Skeletal muscle satellite cell (primary cell): ENCODE data around the gene PLXNB2.

Experiments used
- H3K27me3 ChIP-seq: 2 replicates; pipeline ENCODE4 v1.7.0; 2013; ENCODE audit warnings: low read length; ENCODE audit not compliant: control insufficient read depth, insufficient read depth
- H3K36me3 ChIP-seq: 2 replicates; pipeline ENCODE4 v1.7.0; 2013; ENCODE audit warnings: mild to moderate bottlenecking, control low read depth, low read length; ENCODE audit not compliant: insufficient read depth
- H3K4me1 ChIP-seq: 2 replicates; pipeline ENCODE4 v1.7.0; 2013; ENCODE audit warnings: low read length; ENCODE audit not compliant: control insufficient read depth, insufficient read depth
- H3K4me2 ChIP-seq: 2 replicates; pipeline ENCODE4 v1.7.0; 2013; ENCODE audit warnings: mild to moderate bottlenecking, low read length
- H3K4me3 ChIP-seq: 2 replicates; pipeline ENCODE4 v1.7.0; 2013; ENCODE audit warnings: low read length
- H3K9ac ChIP-seq: 2 replicates; pipeline ENCODE4 v1.7.0; 2013; ENCODE audit warnings: mild to moderate bottlenecking, low read depth, low read length, moderate library complexity
- H3K9me3 ChIP-seq: replicated peaks from 2 replicates; pipeline ENCODE4 v1.7.0; 2013; ENCODE audit warnings: mild to moderate bottlenecking, control low read depth, low read length

The PLXNB2 gene

GRCh38 chr22:50307890-50308596 lies 597 bp upstream of the PLXNB2 start:
- peak overlapping the region; percentile 29 for H3K4me3 ChIP-seq
- H3K4me1 ChIP-seq, result peaks cover 45% of the 10 kb centered on the region
- H3K9ac ChIP-seq, result peak overlapping the region; percentile 52

GRCh38 chr22:50305923-50306566 lies 1.4 kb downstream of the PLXNB2 start:
- Histone ChIP-seq H3K9me3 (no peaks in the 10 kb centered on the region), H3K27me3 (no peaks in the 10 kb centered on the region), H3K4me3 (peak overlapping the region; percentile 84), H3K36me3 (peaks cover 10% of the 10 kb centered on the region), H3K4me1 (peaks cover 65% of the 10 kb centered on the region), H3K4me2 (peak overlapping the region; percentile 97), H3K9ac (peak overlapping the region; percentile 97)

More at GRCh38 chr22:50307890-50308596, 597 bp upstream of the PLXNB2 start:
- Histone ChIP-seq H3K9me3 (no peaks in the 10 kb centered on the region), H3K4me2 (peak overlapping the region; percentile 69), H3K36me3 (peaks cover 5% of the 10 kb centered on the region), H3K27me3 (no peaks in the 10 kb centered on the region)

- Histone ChIP-seq H3K27me3 (no peaks in the 10 kb centered on the region), H3K9ac (peak overlapping the region; percentile 97), H3K4me2 (peak overlapping the region; percentile 97), H3K4me3 (peak overlapping the region; percentile 84), H3K4me1 (peaks cover 71% of the 10 kb centered on the region), H3K9me3 (no peaks in the 10 kb centered on the region), H3K36me3 (peaks cover 16% of the 10 kb centered on the region)
Observed at GRCh38 chr22:50305393-50305922, 2.0 kb downstream of the PLXNB2 start.

GRCh38 chr22:50304528-50305392 lies 2.7 kb downstream of the PLXNB2 start:
- H3K4me1 ChIP-seq, result peaks cover 77% of the 10 kb centered on the region
- peaks cover 16% of the 10 kb centered on the region for H3K36me3 ChIP-seq
- H3K4me2 ChIP-seq, result peak overlapping the region; percentile 97
- H3K4me3 ChIP-seq, result peak overlapping the region; percentile 84
- H3K9me3 ChIP-seq, result no peaks in the 10 kb centered on the region
- peak overlapping the region; percentile 97 for H3K9ac ChIP-seq
- H3K27me3 ChIP-seq, result no peaks in the 10 kb centered on the region

- H3K4me3 ChIP-seq, result peak overlapping the region; percentile 59
- H3K4me1 ChIP-seq, result peaks cover 74% of the 10 kb centered on the region
- peak overlapping the region; percentile 97 for H3K9ac ChIP-seq
- H3K9me3 ChIP-seq, result no peaks in the 10 kb centered on the region
- H3K4me2 ChIP-seq, result peak overlapping the region; percentile 97
- no peaks in the 10 kb centered on the region for H3K27me3 ChIP-seq
- H3K36me3 ChIP-seq, result peaks cover 16% of the 10 kb centered on the region
Observed at GRCh38 chr22:50303848-50304527, 3.5 kb downstream of the PLXNB2 start.

- peak overlapping the region; percentile 59 for H3K4me3 ChIP-seq
- H3K27me3 ChIP-seq, result no peaks in the 10 kb centered on the region
- H3K9me3 ChIP-seq, result no peaks in the 10 kb centered on the region
- peak overlapping the region; percentile 97 for H3K9ac ChIP-seq
- peaks cover 72% of the 10 kb centered on the region for H3K4me1 ChIP-seq
- peaks cover 16% of the 10 kb centered on the region for H3K36me3 ChIP-seq
- H3K4me2 ChIP-seq, result peak overlapping the region; percentile 97
Observed at GRCh38 chr22:50303515-50303847, 4.0 kb downstream of the PLXNB2 start.

GRCh38 chr22:50302564-50302963 lies 4.9 kb downstream of the PLXNB2 start:
- Histone ChIP-seq H3K9ac (peak overlapping the region; percentile 97), H3K9me3 (no peaks in the 10 kb centered on the region), H3K36me3 (peaks cover 16% of the 10 kb centered on the region), H3K4me3 (peak overlapping the region; percentile 31), H3K4me2 (peak overlapping the region; percentile 97), H3K4me1 (peaks cover 69% of the 10 kb centered on the region), H3K27me3 (no peaks in the 10 kb centered on the region)

GRCh38 chr22:50302041-50302541 lies 5.4 kb downstream of the PLXNB2 start:
- Histone ChIP-seq H3K4me1 (peaks cover 73% of the 10 kb centered on the region), H3K4me3 (peak overlapping the region; percentile 48), H3K9ac (peak overlapping the region; percentile 97), H3K9me3 (no peaks in the 10 kb centered on the region), H3K36me3 (peaks cover 16% of the 10 kb centered on the region), H3K4me2 (peak overlapping the region; percentile 97), H3K27me3 (no peaks in the 10 kb centered on the region)

- Histone ChIP-seq H3K4me1 (peaks cover 78% of the 10 kb centered on the region), H3K9me3 (no peaks in the 10 kb centered on the region), H3K27me3 (no peaks in the 10 kb centered on the region), H3K4me2 (peak overlapping the region; percentile 97), H3K36me3 (peaks cover 11% of the 10 kb centered on the region), H3K9ac (peak overlapping the region; percentile 23), H3K4me3 (peak overlapping the region; percentile 48)
Observed at GRCh38 chr22:50301581-50301991, 5.9 kb downstream of the PLXNB2 start.

GRCh38 chr22:50300620-50301257 lies 6.7 kb downstream of the PLXNB2 start:
- peaks cover 80% of the 10 kb centered on the region for H3K4me1 ChIP-seq
- H3K9ac ChIP-seq, result peak overlapping the region; percentile 23
- no peaks in the 10 kb centered on the region for H3K27me3 ChIP-seq
- H3K4me3 ChIP-seq, result no peak overlapping the region
- no peaks in the 10 kb centered on the region for H3K9me3 ChIP-seq
- H3K4me2 ChIP-seq, result peak overlapping the region; percentile 97
- peaks cover 14% of the 10 kb centered on the region for H3K36me3 ChIP-seq
